Measurements from ENCODE around the gene INPP1. TPM values are rescaled to one million over a fixed set of nuclear protein-coding genes. Genes with fewer than 3 reads are reported as not detected.

Gene INPP1
- polyA plus RNA-seq, 1 donor (not counting 4 experiments of a cell fraction or from before 2014, with no cell fraction given), result 6.3 TPM

DNA sequence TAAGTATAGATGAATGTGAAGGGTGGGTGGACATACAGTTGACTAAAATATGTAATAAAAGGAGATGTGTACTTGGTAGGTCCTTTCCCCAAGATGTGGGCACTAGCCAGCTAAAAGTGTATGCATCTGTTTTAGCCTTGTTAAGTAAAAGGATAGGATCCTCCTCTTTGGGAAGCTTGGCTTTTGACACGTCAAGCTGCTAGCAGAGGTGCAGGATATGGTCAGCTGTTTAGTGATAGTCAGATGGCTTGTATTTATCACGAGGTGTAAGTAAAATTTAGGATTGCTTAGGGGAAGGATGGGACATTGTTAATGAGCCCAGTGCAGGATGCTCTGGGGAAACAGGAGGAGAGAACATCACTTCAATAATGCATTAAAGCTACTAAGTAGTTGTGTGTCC is 66.2 kb downstream of the INPP1 start:
- DNase-seq (ENCODE audit: low read depth, low spot score), result no peak
- H3K4me3 ChIP-seq (ENCODE audit: control insufficient read depth in 2 of 3, extremely low read depth in 1 of 3, insufficient read depth in 2 of 3, low read depth in 1 of 3, low read length in 3 of 3), result peak overlapping the region in 1 of 3 experiments; percentile 77
- no peaks in the 10 kb centered on the region for H3K9me3 ChIP-seq (ENCODE audit: control insufficient read depth, low read depth, low read length)
- H3K9me1 ChIP-seq (ENCODE audit: control insufficient read depth, extremely low read depth, insufficient read depth, low read length), result peaks cover 2% of the 10 kb centered on the region
- H3K36me3 ChIP-seq (ENCODE audit: control insufficient read depth in 2 of 2, extremely low read depth in 1 of 2, insufficient read depth in 2 of 2, low read length in 2 of 2), result no peaks in the 10 kb centered on the region
- H3K27ac ChIP-seq (ENCODE audit: control insufficient read depth, insufficient read depth, low read length), result no peak overlapping the region
- dilution Hi-C loops (cut with MboI; ENCODE audit: extremely low pct_ligation_motif_present, low sequenced_read_pairs), result no loop called here
- H4K20me1 ChIP-seq (ENCODE audit: control insufficient read depth, extremely low read depth, insufficient read depth, low read length), result no peaks in the 10 kb centered on the region
- H3K4me1 ChIP-seq (ENCODE audit: control insufficient read depth, extremely low read depth, insufficient read depth, low read length), result peaks cover 28% of the 10 kb centered on the region
- H3K27me3 ChIP-seq (ENCODE audit: control insufficient read depth, extremely low read depth, insufficient read depth, low read length), result no peaks in the 10 kb centered on the region
- peak overlapping the region; percentile 91 for H3K4me2 ChIP-seq (ENCODE audit: control insufficient read depth, extremely low read depth, insufficient read depth, low read depth, low read length)
- FAIRE-seq, result no peak
- no peak overlapping the region for H3K9ac ChIP-seq (ENCODE audit: control insufficient read depth, extremely low read depth, insufficient read depth, low read length)
- no peak for TF ChIP-seq EZH2 (IDR thresholded peaks at IDR 0.05; ENCODE audit: low read length)
- no peak for TF ChIP-seq CTCF (optimal IDR thresholded peaks at IDR 0.05 in 1 of 3, IDR thresholded peaks at IDR 0.05 in 1 of 3, conservative IDR thresholded peaks at IDR 0.05 in 1 of 3; ENCODE audit: extremely low read depth in 1 of 3, insufficient read depth in 2 of 3, low read length in 3 of 3)
- H2AFZ ChIP-seq (ENCODE audit: control insufficient read depth, low read length), result no peak overlapping the region
- H3K79me2 ChIP-seq (ENCODE audit: control insufficient read depth, insufficient read depth, low read length), result no peaks in the 10 kb centered on the region

DNA sequence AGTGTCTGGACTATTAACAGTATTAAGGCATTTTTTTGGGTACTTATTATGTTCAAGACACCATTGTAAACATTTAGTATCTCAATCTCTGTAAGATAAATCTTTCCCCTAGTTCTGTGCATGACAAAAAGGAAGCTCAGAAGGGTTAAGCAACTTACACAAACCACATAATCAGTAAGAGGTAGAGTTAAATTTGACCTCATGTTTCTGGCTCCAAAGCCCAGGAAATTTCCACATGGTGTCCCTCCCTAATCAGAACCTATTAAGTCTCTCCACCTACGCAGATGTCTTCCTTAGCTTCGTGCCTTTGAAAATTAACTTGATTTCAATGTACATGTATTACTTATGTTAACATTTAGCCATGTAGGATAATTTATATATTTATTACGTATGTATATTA is 66.8 kb downstream of the INPP1 start:
- H4K20me1 ChIP-seq (ENCODE audit: control insufficient read depth, extremely low read depth, insufficient read depth, low read length), result no peaks in the 10 kb centered on the region
- H3K9me1 ChIP-seq (ENCODE audit: control insufficient read depth, extremely low read depth, insufficient read depth, low read length), result peaks cover 2% of the 10 kb centered on the region
- H3K79me2 ChIP-seq (ENCODE audit: control insufficient read depth, insufficient read depth, low read length), result no peaks in the 10 kb centered on the region
- H3K27me3 ChIP-seq (ENCODE audit: control insufficient read depth, extremely low read depth, insufficient read depth, low read length), result no peaks in the 10 kb centered on the region
- H3K27ac ChIP-seq (ENCODE audit: control insufficient read depth, insufficient read depth, low read length), result no peak overlapping the region
- no peak overlapping the region for H2AFZ ChIP-seq (ENCODE audit: control insufficient read depth, low read length)
- DNase-seq (ENCODE audit: low read depth, low spot score) (no peak), FAIRE-seq (no peak)
- TF ChIP-seq CTCF (optimal IDR thresholded peaks at IDR 0.05 in 1 of 3, IDR thresholded peaks at IDR 0.05 in 1 of 3, conservative IDR thresholded peaks at IDR 0.05 in 1 of 3; ENCODE audit: extremely low read depth in 1 of 3, insufficient read depth in 2 of 3, low read length in 3 of 3), result no peak
- no peak for TF ChIP-seq EZH2 (IDR thresholded peaks at IDR 0.05; ENCODE audit: low read length)
- H3K9ac ChIP-seq (ENCODE audit: control insufficient read depth, extremely low read depth, insufficient read depth, low read length), result no peak overlapping the region
- no peak overlapping the region for H3K4me3 ChIP-seq (ENCODE audit: control insufficient read depth in 2 of 3, extremely low read depth in 1 of 3, insufficient read depth in 2 of 3, low read depth in 1 of 3, low read length in 3 of 3)
- H3K36me3 ChIP-seq (ENCODE audit: control insufficient read depth in 2 of 2, extremely low read depth in 1 of 2, insufficient read depth in 2 of 2, low read length in 2 of 2), result no peaks in the 10 kb centered on the region
- H3K4me1 ChIP-seq (ENCODE audit: control insufficient read depth, extremely low read depth, insufficient read depth, low read length), result peaks cover 24% of the 10 kb centered on the region
- H3K9me3 ChIP-seq (ENCODE audit: control insufficient read depth, low read depth, low read length), result no peaks in the 10 kb centered on the region
- dilution Hi-C loops (cut with MboI; ENCODE audit: extremely low pct_ligation_motif_present, low sequenced_read_pairs), result no loop called here
- H3K4me2 ChIP-seq (ENCODE audit: control insufficient read depth, extremely low read depth, insufficient read depth, low read depth, low read length), result no peak overlapping the region
